Transverse colon (tissue), 4 donors: ENCODE measurements around the gene UBE2J1. TPM values are rescaled to one million over a fixed set of nuclear protein-coding genes. Genes with fewer than 3 reads are reported as not detected.
A peak's percentile ranks its signal among the peaks of the same experiment; 100 is the strongest.

Experiments
- DNase-seq: peaks from one replicate; pipeline ENCODE4 v3.0.0-alpha.2; 2019
- H3K27ac ChIP-seq, 4 donors: fragments of 200-600 bp; sonication (generic); 2 replicates each; pipeline ENCODE4 v1.5.1; 2016 to 2018; ENCODE audit warnings: inconsistent platforms in 4 of 4
- H3K27me3 ChIP-seq: fragments of 200-600 bp; sonication (generic); 2 replicates; pipeline ENCODE4 v1.5.1; 2017; ENCODE audit warnings: inconsistent platforms
- H3K36me3 ChIP-seq, 4 donors: fragments of 200-600 bp; sonication (generic); 2 replicates each; pipeline ENCODE4 v1.5.1; 2017 to 2019; ENCODE audit warnings: inconsistent platforms in 4 of 4
- H3K4me1 ChIP-seq, 4 donors: fragments of 200-600 bp; sonication (generic); 2 replicates each; pipeline ENCODE4 v1.5.1; 2017 to 2020; ENCODE audit warnings: inconsistent platforms in 4 of 4
- H3K4me3 ChIP-seq, 4 donors: fragments of 200-600 bp; sonication (generic); 1 replicate in 1 of 4; 2 replicates in 3 of 4; pipeline versions ENCODE4 v1.5.1 to v1.6.1; 2017 to 2019; ENCODE audit warnings: inconsistent platforms in 4 of 4
- H3K9me3 ChIP-seq, 2 donors: fragments of 200-600 bp; sonication (generic); 2 replicates each; pipeline ENCODE4 v1.5.1; 2017 to 2019; ENCODE audit warnings: inconsistent platforms in 2 of 2
- EP300 ChIP-seq: sonication (generic); formaldehyde crosslinking; IDR thresholded peaks from one replicate; pipeline ENCODE4 v1.6.1; 2017; ENCODE audit warnings: antibody characterized with exemption, low read depth
- POLR2A ChIP-seq: fragments of 450-650 bp; IDR thresholded peaks from one replicate; pipeline ENCODE4 v1.6.1; 2016; ENCODE audit warnings: antibody characterized with exemption, mild to moderate bottlenecking, moderate library complexity
- POLR2AphosphoS5 ChIP-seq, 3 donors: sonication (generic); formaldehyde crosslinking; IDR thresholded peaks; one replicate each; pipeline ENCODE4 v1.6.1; 2016; ENCODE audit warnings: antibody characterized with exemption in 3 of 3
- WGBS, 2 donors: methylation state at CpG; one replicate each; pipeline ENCODE4 v1.1.5; 2018; ENCODE audit warnings: low coverage in 1 of 2; 5-methylcytosine and 5-hydroxymethylcytosine counted together
- in situ Hi-C, 4 donors: fragments of 200-750 bp; cut with MboI; loops; one replicate each; pipeline versions ENCODE4 v1.15.0 to v1.15.1; 2017; ENCODE audit warnings: low sequenced_read_pairs in 3 of 4, low pct_ligation_motif_present in 1 of 4, low pct_unique_long_range_greater_than_20kb in 1 of 4
- intact Hi-C: fragments of 100-400 bp; cut with DNase I; formaldehyde crosslinking; loops from one replicate; pipeline ENCODE4 v1.15.1; 2023; ENCODE audit warnings: low total_unique reads
- total RNA-seq, 4 donors: library from RNA; depleted of rRNA; stranded (reverse); fragments of >200 nt; gene quantifications; one replicate each; pipeline ENCODE4 v1.1.0, GENCODE V29; 2016
- TF ChIP-seq, protein P1 (sequence below), 5 experiments: fragments of 200-600 bp in 3 of 5; fragments of 450-650 bp in 2 of 5; sonication (generic) in 3 of 5; IDR thresholded peaks; 1 replicate in 2 of 5; 2 replicates in 3 of 5; pipeline ENCODE4 v1.5.1; 2016 to 2017; ENCODE audit warnings: antibody characterized with exemption in 5 of 5, inconsistent platforms in 3 of 5, mild to moderate bottlenecking in 2 of 5, moderate library complexity in 1 of 5

UBE2J1 gene
- total RNA-seq, 4 donors from 2014 or later = 27.3 to 52.9 (median 38.2) TPM

DNA sequence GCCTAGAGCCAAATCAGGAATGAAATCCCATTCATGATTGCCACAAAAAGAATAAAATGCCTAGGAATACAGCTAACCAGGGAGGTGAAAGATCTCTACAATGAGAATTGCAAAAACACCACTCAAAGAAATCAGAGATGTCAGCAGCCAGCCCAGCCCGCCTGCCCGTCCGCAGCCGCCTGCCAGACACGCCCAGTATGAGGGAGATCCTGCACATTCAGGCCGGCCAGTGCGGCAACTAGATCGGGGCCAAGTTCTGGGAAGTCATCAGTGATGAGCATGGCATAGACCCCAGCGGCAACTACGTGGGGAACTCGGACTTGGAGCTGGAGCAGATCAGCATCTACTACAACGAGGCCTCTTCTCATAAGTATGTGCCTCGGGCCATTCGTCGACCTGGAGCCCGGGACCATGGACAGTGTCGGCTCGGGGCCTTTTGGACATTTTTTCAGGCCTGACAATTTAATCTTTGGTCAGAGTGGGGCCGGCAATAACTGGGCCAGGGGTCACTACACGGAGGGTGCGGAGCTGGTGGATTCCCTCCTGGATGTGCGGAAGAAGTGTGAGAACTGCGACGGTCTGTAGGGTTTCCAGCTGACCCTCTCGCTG, 50.8 kb downstream of the UBE2J1 start:
- TF ChIP-seq POLR2AphosphoS5 (IDR thresholded peaks at IDR 0.05) = no peak
- TF ChIP-seq EP300 = no peak
- TF ChIP-seq, protein P1, sequence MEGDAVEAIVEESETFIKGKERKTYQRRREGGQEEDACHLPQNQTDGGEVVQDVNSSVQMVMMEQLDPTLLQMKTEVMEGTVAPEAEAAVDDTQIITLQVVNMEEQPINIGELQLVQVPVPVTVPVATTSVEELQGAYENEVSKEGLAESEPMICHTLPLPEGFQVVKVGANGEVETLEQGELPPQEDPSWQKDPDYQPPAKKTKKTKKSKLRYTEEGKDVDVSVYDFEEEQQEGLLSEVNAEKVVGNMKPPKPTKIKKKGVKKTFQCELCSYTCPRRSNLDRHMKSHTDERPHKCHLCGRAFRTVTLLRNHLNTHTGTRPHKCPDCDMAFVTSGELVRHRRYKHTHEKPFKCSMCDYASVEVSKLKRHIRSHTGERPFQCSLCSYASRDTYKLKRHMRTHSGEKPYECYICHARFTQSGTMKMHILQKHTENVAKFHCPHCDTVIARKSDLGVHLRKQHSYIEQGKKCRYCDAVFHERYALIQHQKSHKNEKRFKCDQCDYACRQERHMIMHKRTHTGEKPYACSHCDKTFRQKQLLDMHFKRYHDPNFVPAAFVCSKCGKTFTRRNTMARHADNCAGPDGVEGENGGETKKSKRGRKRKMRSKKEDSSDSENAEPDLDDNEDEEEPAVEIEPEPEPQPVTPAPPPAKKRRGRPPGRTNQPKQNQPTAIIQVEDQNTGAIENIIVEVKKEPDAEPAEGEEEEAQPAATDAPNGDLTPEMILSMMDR (IDR thresholded peaks at IDR 0.05) = no peak
- TF ChIP-seq POLR2A = no peak
- no peak overlapping the region for H3K27ac ChIP-seq
- peaks cover 0 to 8% (median 4%) of the 10 kb centered on the region in 4 donors for H3K4me1 ChIP-seq
- no peak for DNase-seq
- no peak overlapping the region for H3K4me3 ChIP-seq
- H3K36me3 ChIP-seq = no peaks in the 10 kb centered on the region
- intact Hi-C loops (no loop called here), in situ Hi-C loops (no loop called here)
- no peaks in the 10 kb centered on the region for H3K9me3 ChIP-seq
- WGBS, 2 donors = 92% methylated on average over 25 of the region's 25 CpGs; no CpG with 5 or more reads in 1 of the 2 donors
- H3K27me3 ChIP-seq = no peaks in the 10 kb centered on the region

DNA sequence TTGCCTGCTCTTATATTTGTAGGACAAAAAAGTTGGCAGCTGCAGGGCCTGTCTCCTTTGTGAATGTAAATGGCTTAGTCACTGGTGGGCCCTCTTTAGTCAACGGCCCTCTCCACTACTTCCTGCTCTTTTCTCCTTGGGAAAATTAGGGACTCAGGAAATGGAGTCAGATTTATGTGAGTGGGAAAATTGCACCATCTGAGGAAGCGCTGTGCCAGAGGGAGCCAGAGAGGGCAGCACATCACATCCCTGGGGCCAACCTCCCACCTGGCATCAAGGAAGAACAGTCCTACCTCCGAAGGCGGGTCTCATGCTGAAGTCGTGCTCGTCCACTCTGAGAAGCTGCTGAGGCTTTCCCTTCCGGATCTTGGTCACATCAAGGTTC, 53.1 kb downstream of the UBE2J1 start:
- no peak for DNase-seq
- Histone ChIP-seq H3K27ac (no peak overlapping the region), H3K27me3 (no peaks in the 10 kb centered on the region), H3K4me3 (no peak overlapping the region), H3K4me1 (peaks cover 0 to 8% (median 4%) of the 10 kb centered on the region in 4 donors), H3K36me3 (no peaks in the 10 kb centered on the region), H3K9me3 (no peaks in the 10 kb centered on the region)
- WGBS, 2 donors = 84 to 85% methylated on average over 6 to 7 of the region's 7 CpGs
- in situ Hi-C loops (no loop called here), intact Hi-C loops (no loop called here)
- TF ChIP-seq EP300 = no peak
- TF ChIP-seq POLR2AphosphoS5 (IDR thresholded peaks at IDR 0.05) = no peak

DNA sequence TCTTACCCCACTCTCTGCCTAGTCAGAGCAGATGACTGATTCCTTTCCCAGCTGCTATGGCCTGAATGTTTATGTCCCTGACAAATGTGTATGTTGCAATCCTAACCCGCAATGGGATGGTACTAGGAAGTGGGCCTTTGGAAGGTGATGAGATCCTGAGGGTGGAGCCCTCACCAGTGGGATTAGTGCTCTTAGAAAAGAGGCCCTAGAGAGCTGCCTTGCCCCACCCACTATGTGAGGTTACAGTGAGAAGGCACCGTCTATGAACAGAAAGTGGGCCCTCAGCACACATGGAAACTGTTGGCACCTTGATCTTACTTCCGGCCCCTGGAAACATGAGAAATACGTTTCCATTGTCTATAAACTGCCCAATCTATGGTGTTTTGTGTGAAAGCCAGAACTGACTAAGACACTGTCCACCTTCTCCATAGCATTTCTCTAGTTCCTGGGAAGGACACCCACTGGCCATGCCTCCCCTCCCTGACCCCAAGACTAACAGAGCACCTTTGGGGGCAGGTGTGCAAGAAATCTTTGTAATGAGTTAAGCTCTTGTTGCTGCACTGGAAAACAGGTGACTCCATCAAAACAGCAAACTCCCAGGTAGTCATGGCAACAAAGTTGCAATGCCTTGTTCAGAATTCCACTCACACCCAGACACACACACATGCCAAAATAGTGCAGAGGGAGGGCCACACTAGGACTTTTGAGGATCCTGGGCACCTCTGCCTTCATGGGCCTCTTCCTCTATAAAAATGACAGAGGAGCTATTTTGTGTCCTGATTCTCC, 53.6 kb downstream of the UBE2J1 start:
- no peak overlapping the region for H3K4me3 ChIP-seq
- intact Hi-C loops (no loop called here), in situ Hi-C loops (no loop called here)
- H3K27ac ChIP-seq = peak overlapping the region in 2 of 4 donors; percentile 3 to 30
- no peaks in the 10 kb centered on the region for H3K27me3 ChIP-seq
- no peaks in the 10 kb centered on the region for H3K9me3 ChIP-seq
- no peak for DNase-seq
- TF ChIP-seq POLR2A (no peak), POLR2AphosphoS5 (IDR thresholded peaks at IDR 0.05) (no peak), EP300 (no peak)
- TF ChIP-seq, protein P1 (IDR thresholded peaks at IDR 0.05) = no peak
- no peaks in the 10 kb centered on the region for H3K36me3 ChIP-seq
- peaks cover 0 to 8% (median 4%) of the 10 kb centered on the region in 4 donors for H3K4me1 ChIP-seq
- 64 to 80% methylated on average over 1 to 4 of the region's 4 CpGs for WGBS, 2 donors

DNA sequence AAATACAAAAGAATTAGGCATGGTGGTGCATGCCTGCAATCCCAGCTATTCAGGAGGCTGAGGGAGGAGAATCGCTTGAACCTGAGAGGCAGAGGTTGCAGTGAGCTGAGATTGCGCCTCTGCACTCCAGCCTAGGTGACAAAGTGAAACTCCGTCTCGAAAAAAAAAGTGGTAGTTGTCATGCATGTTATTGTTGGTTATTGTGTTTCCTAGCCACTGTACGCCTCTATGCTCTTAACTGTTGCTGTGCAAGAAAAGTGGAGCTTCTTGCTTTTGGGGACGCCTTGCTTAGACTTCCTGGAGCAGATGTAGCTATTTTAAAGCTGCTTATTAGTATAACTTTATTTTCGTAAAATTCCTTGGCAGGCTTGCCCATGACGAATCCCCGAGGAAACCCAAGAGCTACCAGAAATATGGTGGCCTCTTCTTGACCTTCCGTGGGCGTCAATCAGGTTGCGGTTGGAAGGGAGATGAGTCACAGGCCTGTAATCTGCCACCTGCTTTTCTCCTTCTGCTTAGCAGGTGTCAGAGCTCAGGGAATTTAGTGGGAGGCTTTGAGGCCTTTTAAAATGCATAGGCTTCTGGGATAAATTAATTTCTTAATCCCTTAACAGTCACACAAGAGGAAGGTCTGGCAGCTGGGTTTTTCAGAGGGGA, 54.7 kb downstream of the UBE2J1 start:
- peak overlapping the region in 2 of 4 donors; percentile 3 to 30 for H3K27ac ChIP-seq
- intact Hi-C loops = no loop called here
- H3K4me3 ChIP-seq = no peak overlapping the region
- peak; percentile 52 for DNase-seq
- no peaks in the 10 kb centered on the region for H3K36me3 ChIP-seq
- in situ Hi-C loops = no loop called here
- H3K27me3 ChIP-seq = no peaks in the 10 kb centered on the region
- TF ChIP-seq POLR2AphosphoS5 (IDR thresholded peaks at IDR 0.05) = peak in 1 of 3 donors; percentile 43
- no peak for TF ChIP-seq POLR2A
- TF ChIP-seq, protein P1 (IDR thresholded peaks at IDR 0.05) = no peak
- TF ChIP-seq EP300 = no peak
- no peaks in the 10 kb centered on the region for H3K9me3 ChIP-seq
- peaks cover 0 to 8% (median 4%) of the 10 kb centered on the region in 4 donors for H3K4me1 ChIP-seq
- WGBS, 2 donors = 48 to 68% methylated on average over 4 to 12 of the region's 12 CpGs
